ENCODE data around the gene KCNA1. TPM values are rescaled to one million over a fixed set of nuclear protein-coding genes. Genes with fewer than 3 reads are reported as not detected.

KCNA1 gene
- total RNA-seq, 1 experiment from 2014 or later, result not detected

- DNase-seq (ENCODE audit: low read depth, low spot score) (no peak), ATAC-seq (peak; percentile 65)
- Histone ChIP-seq H3K4me1 (ENCODE audit: control insufficient read depth in 1 of 2, insufficient read depth in 2 of 2, low read length in 2 of 2) (no peaks in the 10 kb centered on the region), H3K79me2 (ENCODE audit: insufficient read depth, low read length) (no peaks in the 10 kb centered on the region), H3K9me2 (ENCODE audit: insufficient read depth) (no peaks in the 10 kb centered on the region), H3K9me3 (ENCODE audit: control insufficient read depth in 1 of 2, insufficient read depth in 1 of 2, low read depth in 1 of 2, low read length in 2 of 2) (no peaks in the 10 kb centered on the region), H3K27ac (ENCODE audit: low read depth, low read length) (no peak overlapping the region), H2AFZ (ENCODE audit: low read depth, low read length, poor library complexity, severe bottlenecking) (no peak overlapping the region), H3K4me3 (replicated peaks in 1 of 2; ENCODE audit: low read depth in 1 of 2, low read length in 2 of 2) (no peak overlapping the region), H3K4me2 (ENCODE audit: low read length) (no peak overlapping the region), H3K36me3 (ENCODE audit: control insufficient read depth in 1 of 2, insufficient read depth in 2 of 2, low read length in 2 of 2) (no peaks in the 10 kb centered on the region), H3K9ac (ENCODE audit: low read length) (no peak overlapping the region), H3K27me3 (ENCODE audit: insufficient read depth, low read length) (peaks cover 36% of the 10 kb centered on the region), H4K20me1 (ENCODE audit: insufficient read depth) (no peaks in the 10 kb centered on the region)
- RAD21 ChIA-PET (ENCODE audit: low non-redundant PET in 1 of 2, low total read pairs in 2 of 2, uncharacterized antibody in 2 of 2, unreplicated experiment in 2 of 2), result no interaction called here
- peak in 2 of 3 experiments; percentile 19 to 31; a peak in 2 of 6 replicates for TF ChIP-seq CTCF (IDR thresholded peaks at IDR 0.05 in 2 of 3, conservative IDR thresholded peaks at IDR 0.05 in 1 of 3; ENCODE audit: borderline replicate concordance in 1 of 3, insufficient read depth in 1 of 3, low read depth in 2 of 3, low read length in 2 of 3)
- no peak for TF ChIP-seq ELF1 (IDR thresholded peaks at IDR 0.05; ENCODE audit: borderline replicate concordance, low read depth)
- no peak for TF ChIP-seq FOSL1 (IDR thresholded peaks at IDR 0.05; ENCODE audit: low read depth)
- no TSS peak for BruUV-seq (replicated peaks)
- POLR2A ChIA-PET, result no interaction called here
- intact Hi-C loops (cut with micrococcal nuclease), result no loop called here
- CTCF ChIA-PET, result no interaction called here
Measured at GRCh38 chr12:4899364-4899763, 10.3 kb upstream of the KCNA1 start.

- ChIA-PET RAD21 (ENCODE audit: low non-redundant PET in 1 of 2, low total read pairs in 2 of 2, uncharacterized antibody in 2 of 2, unreplicated experiment in 2 of 2) (no interaction called here), CTCF (no interaction called here), POLR2A (no interaction called here)
- Histone ChIP-seq H3K9me2 (ENCODE audit: insufficient read depth) (no peaks in the 10 kb centered on the region), H3K4me2 (ENCODE audit: low read length) (no peak overlapping the region), H3K4me3 (replicated peaks in 1 of 2; ENCODE audit: low read depth in 1 of 2, low read length in 2 of 2) (no peak overlapping the region), H2AFZ (ENCODE audit: low read depth, low read length, poor library complexity, severe bottlenecking) (no peak overlapping the region), H3K4me1 (ENCODE audit: control insufficient read depth in 1 of 2, insufficient read depth in 2 of 2, low read length in 2 of 2) (no peaks in the 10 kb centered on the region), H3K27me3 (ENCODE audit: insufficient read depth, low read length) (peaks cover 42% of the 10 kb centered on the region), H3K9ac (ENCODE audit: low read length) (no peak overlapping the region), H3K27ac (ENCODE audit: low read depth, low read length) (no peak overlapping the region), H3K36me3 (ENCODE audit: control insufficient read depth in 1 of 2, insufficient read depth in 2 of 2, low read length in 2 of 2) (no peaks in the 10 kb centered on the region), H3K9me3 (ENCODE audit: control insufficient read depth in 1 of 2, insufficient read depth in 1 of 2, low read depth in 1 of 2, low read length in 2 of 2) (no peaks in the 10 kb centered on the region), H4K20me1 (ENCODE audit: insufficient read depth) (no peaks in the 10 kb centered on the region), H3K79me2 (ENCODE audit: insufficient read depth, low read length) (no peaks in the 10 kb centered on the region)
- BruUV-seq (replicated peaks), result no TSS peak
- intact Hi-C loops (cut with micrococcal nuclease), result no loop called here
- no peak for TF ChIP-seq CTCF (IDR thresholded peaks at IDR 0.05 in 2 of 3, conservative IDR thresholded peaks at IDR 0.05 in 1 of 3; ENCODE audit: borderline replicate concordance in 1 of 3, insufficient read depth in 1 of 3, low read depth in 2 of 3, low read length in 2 of 3)
- no peak for TF ChIP-seq REST (IDR thresholded peaks at IDR 0.05; ENCODE audit: low read depth)
- TF ChIP-seq ELF1 (IDR thresholded peaks at IDR 0.05; ENCODE audit: borderline replicate concordance, low read depth), result no peak
- TF ChIP-seq EGR1 (IDR thresholded peaks at IDR 0.05; ENCODE audit: low read depth), result no peak
- TF ChIP-seq JUND (IDR thresholded peaks at IDR 0.05), result no peak
- no peak for ATAC-seq
- DNase-seq (ENCODE audit: low read depth, low spot score), result no peak
Measured at GRCh38 chr12:4900327-4900726, 9.4 kb upstream of the KCNA1 start.
